ENCODE data around the gene TRAPPC14. TPM values are rescaled to one million over a fixed set of nuclear protein-coding genes. Genes with fewer than 3 reads are reported as not detected.

Gene TRAPPC14
- total RNA-seq, 4 donors from 2014 or later: 6.9 to 36.9 (median 12.7) TPM

GRCh38 chr7:100160067-100160466, 1.5 kb upstream of the TRAPPC14 start:
- DNase-seq (ENCODE audit: low spot score in 2 of 2): no peak
- H3K9me3 ChIP-seq: no peaks in the 10 kb centered on the region
- H3K4me1 ChIP-seq: peaks cover 0 to 31% (median 17%) of the 10 kb centered on the region in 4 donors
- peaks cover 0 to 28% (median 0%) of the 10 kb centered on the region in 3 donors for H3K36me3 ChIP-seq
- TF ChIP-seq POLR2A (IDR thresholded peaks at IDR 0.05) (no peak), EP300 (IDR thresholded peaks at IDR 0.05) (no peak)
- TF ChIP-seq, protein P1, sequence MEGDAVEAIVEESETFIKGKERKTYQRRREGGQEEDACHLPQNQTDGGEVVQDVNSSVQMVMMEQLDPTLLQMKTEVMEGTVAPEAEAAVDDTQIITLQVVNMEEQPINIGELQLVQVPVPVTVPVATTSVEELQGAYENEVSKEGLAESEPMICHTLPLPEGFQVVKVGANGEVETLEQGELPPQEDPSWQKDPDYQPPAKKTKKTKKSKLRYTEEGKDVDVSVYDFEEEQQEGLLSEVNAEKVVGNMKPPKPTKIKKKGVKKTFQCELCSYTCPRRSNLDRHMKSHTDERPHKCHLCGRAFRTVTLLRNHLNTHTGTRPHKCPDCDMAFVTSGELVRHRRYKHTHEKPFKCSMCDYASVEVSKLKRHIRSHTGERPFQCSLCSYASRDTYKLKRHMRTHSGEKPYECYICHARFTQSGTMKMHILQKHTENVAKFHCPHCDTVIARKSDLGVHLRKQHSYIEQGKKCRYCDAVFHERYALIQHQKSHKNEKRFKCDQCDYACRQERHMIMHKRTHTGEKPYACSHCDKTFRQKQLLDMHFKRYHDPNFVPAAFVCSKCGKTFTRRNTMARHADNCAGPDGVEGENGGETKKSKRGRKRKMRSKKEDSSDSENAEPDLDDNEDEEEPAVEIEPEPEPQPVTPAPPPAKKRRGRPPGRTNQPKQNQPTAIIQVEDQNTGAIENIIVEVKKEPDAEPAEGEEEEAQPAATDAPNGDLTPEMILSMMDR (IDR thresholded peaks at IDR 0.05): no peak
- no peak overlapping the region for H3K4me3 ChIP-seq
- H3K27me3 ChIP-seq: no peaks in the 10 kb centered on the region
- H3K27ac ChIP-seq: no peak overlapping the region
- WGBS, 2 donors: 88 to 90% methylated on average over 15 to 18 of the region's 18 CpGs

- peak overlapping the region; percentile 59 to 85 (median 84) for H3K27ac ChIP-seq
- H3K4me1 ChIP-seq: peaks cover 0 to 40% (median 17%) of the 10 kb centered on the region in 4 donors
- no peaks in the 10 kb centered on the region for H3K27me3 ChIP-seq
- 58 to 59% methylated on average over 7 of the region's 7 CpGs for WGBS, 2 donors
- no peak for DNase-seq (ENCODE audit: low spot score in 2 of 2)
- no peaks in the 10 kb centered on the region for H3K9me3 ChIP-seq
- TF ChIP-seq, protein P1 (IDR thresholded peaks at IDR 0.05): no peak
- TF ChIP-seq EP300 (IDR thresholded peaks at IDR 0.05) (no peak), POLR2A (IDR thresholded peaks at IDR 0.05) (no peak)
- H3K36me3 ChIP-seq: peaks cover 0 to 36% (median 0%) of the 10 kb centered on the region in 3 donors
- peak overlapping the region; percentile 56 to 85 (median 80) for H3K4me3 ChIP-seq
These were observed 638 bp upstream of the TRAPPC14 start for GRCh38 chr7:100159099-100159623.

DNA sequence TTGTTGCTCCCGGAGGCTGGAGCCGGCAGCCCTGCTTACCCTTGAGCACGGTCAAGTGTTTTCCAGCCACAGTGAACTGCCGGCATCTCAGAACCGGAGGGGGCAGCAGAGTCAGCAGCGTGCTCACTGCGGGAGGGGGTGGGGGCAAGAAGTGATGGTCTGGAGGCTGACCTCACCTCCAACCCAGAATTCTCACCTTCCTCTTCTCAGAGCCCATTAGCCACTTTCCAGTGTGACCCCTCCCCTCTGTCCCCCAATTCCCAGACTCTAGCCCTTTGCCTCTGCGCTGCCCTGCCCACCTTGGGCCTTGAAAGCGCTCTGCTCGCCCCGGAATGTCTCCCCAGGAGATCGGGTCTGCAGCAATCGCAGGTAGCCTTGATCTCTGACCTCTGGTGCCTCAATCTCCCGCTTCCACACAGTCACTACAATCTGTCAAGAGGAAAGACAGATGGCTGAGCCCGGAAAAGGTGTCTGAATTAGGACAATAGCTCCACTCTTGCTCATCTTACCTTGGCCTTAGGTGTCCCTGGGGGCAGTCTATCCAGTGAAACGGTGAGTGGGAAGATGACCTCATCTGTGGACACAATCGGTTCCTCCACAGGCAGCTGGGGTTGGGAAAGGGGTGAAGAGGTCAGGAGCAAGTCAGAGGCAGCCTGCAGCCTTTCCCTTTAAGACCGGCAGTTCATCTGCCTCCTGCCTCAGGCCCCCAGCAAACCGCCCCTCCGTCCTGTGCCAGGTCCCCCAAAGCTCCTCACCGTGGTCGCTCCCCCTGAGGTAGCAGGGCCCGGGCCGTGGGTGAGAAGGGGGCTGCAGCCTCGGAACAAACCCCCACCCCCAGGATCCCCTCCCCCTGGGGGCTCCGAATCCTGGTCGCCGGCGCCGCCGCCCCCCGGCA, 942 bp downstream of the TRAPPC14 start:
- Histone ChIP-seq H3K27me3 (no peaks in the 10 kb centered on the region), H3K27ac (peak overlapping the region; percentile 59 to 85 (median 84)), H3K4me3 (peak overlapping the region; percentile 56 to 85 (median 80)), H3K4me1 (peaks cover 0 to 52% (median 16%) of the 10 kb centered on the region in 4 donors), H3K36me3 (peaks cover 0 to 42% (median 0%) of the 10 kb centered on the region in 3 donors), H3K9me3 (no peaks in the 10 kb centered on the region)
- TF ChIP-seq, protein P1 (IDR thresholded peaks at IDR 0.05): no peak
- TF ChIP-seq POLR2A (IDR thresholded peaks at IDR 0.05): no peak
- no peak for TF ChIP-seq EP300 (IDR thresholded peaks at IDR 0.05)
- peak in 1 of 2 donors; percentile 21 for DNase-seq (ENCODE audit: low spot score in 2 of 2)
- 21 to 26% methylated on average over 18 of the region's 32 CpGs for WGBS, 2 donors

DNA sequence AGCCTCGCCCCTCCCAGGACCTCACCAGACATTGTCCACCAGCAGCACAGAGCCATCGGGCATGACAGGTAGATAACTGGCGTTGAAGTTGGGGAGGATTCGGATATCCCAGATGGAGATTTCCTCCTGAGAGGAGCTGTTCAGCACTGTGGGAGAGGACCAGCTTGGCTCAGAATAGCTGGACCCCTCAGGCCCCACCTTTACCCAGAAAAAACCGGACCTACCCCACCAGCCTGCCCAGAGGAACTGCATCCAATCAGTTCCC, 1.5 kb downstream of the TRAPPC14 start:
- DNase-seq (ENCODE audit: low spot score in 2 of 2): no peak
- Histone ChIP-seq H3K9me3 (no peaks in the 10 kb centered on the region), H3K27ac (peak overlapping the region in 2 of 4 donors; percentile 84 to 85), H3K36me3 (peaks cover 0 to 43% (median 0%) of the 10 kb centered on the region in 3 donors), H3K4me3 (no peak overlapping the region), H3K4me1 (peaks cover 0 to 54% (median 16%) of the 10 kb centered on the region in 4 donors), H3K27me3 (no peaks in the 10 kb centered on the region)
- TF ChIP-seq, protein P1 (IDR thresholded peaks at IDR 0.05): no peak
- TF ChIP-seq POLR2A (IDR thresholded peaks at IDR 0.05) (no peak), EP300 (IDR thresholded peaks at IDR 0.05) (no peak)
- WGBS, 2 donors: 69 to 72% methylated on average over 5 of the region's 5 CpGs

All from tibial nerve (tissue), 4 donors.